Measurements from ENCODE around the gene VPREB3.

The VPREB3 gene

DNA sequence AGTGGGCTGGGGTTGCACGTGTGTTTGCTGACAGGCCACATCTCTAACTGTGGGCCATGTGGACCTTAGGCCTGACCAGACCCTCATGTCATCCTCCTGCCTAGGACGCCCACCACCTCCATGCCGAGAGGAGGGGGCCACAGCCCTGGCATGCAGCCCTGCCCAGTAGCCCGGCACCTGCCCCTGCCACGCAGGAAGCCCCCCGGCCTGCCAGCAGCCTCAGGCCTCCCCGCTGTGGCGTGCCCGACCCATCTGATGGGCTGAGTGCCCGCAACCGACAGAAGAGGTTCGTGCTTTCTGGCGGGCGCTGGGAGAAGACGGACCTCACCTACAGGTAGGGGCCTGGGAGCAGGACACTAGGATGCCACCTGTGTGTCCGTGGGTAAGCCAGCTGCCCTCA, 24.9 kb upstream of the VPREB3 start:
- ChIA-PET CTCF (interaction anchor here (3.1 kb wide), 1 partner anchor 8 kb away, joined by 10 read pairs; no protein-coding TSS in a partner anchor), POLR2A (no interaction called here)
- no peak for DNase-seq (ENCODE audit: extremely low spot score)
- TF ChIP-seq, protein P1, sequence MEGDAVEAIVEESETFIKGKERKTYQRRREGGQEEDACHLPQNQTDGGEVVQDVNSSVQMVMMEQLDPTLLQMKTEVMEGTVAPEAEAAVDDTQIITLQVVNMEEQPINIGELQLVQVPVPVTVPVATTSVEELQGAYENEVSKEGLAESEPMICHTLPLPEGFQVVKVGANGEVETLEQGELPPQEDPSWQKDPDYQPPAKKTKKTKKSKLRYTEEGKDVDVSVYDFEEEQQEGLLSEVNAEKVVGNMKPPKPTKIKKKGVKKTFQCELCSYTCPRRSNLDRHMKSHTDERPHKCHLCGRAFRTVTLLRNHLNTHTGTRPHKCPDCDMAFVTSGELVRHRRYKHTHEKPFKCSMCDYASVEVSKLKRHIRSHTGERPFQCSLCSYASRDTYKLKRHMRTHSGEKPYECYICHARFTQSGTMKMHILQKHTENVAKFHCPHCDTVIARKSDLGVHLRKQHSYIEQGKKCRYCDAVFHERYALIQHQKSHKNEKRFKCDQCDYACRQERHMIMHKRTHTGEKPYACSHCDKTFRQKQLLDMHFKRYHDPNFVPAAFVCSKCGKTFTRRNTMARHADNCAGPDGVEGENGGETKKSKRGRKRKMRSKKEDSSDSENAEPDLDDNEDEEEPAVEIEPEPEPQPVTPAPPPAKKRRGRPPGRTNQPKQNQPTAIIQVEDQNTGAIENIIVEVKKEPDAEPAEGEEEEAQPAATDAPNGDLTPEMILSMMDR (IDR thresholded peaks at IDR 0.05; ENCODE audit: control extremely low read depth, extremely low read depth, low read depth, missing control alignments), result no peak

DNA sequence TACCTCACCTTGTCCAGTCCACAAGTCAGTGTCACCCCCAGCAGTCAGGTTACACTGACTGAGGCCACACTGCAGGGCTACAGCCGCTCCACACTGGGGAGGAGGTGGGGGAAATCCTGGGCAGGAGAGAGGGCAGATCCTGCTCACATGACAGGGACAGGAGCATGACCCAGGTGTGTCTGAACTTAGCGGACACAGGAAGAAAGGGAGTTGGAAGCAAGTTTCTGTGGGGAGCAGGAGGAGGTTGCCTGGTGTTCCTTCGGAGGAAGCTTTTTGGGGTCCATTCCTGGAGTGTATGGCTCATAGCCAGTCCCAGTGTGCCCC, 24.3 kb upstream of the VPREB3 start:
- ChIA-PET CTCF (interaction anchor here (1.2 to 3.1 kb wide), 3 partner anchors 8 to 71 kb away, joined by 7 to 10 read pairs (median 10); no protein-coding TSS in a partner anchor), POLR2A (no interaction called here)
- no peak for DNase-seq (ENCODE audit: extremely low spot score)
- TF ChIP-seq, protein P1 (IDR thresholded peaks at IDR 0.05; ENCODE audit: control extremely low read depth, extremely low read depth, low read depth, missing control alignments), result no peak

DNA sequence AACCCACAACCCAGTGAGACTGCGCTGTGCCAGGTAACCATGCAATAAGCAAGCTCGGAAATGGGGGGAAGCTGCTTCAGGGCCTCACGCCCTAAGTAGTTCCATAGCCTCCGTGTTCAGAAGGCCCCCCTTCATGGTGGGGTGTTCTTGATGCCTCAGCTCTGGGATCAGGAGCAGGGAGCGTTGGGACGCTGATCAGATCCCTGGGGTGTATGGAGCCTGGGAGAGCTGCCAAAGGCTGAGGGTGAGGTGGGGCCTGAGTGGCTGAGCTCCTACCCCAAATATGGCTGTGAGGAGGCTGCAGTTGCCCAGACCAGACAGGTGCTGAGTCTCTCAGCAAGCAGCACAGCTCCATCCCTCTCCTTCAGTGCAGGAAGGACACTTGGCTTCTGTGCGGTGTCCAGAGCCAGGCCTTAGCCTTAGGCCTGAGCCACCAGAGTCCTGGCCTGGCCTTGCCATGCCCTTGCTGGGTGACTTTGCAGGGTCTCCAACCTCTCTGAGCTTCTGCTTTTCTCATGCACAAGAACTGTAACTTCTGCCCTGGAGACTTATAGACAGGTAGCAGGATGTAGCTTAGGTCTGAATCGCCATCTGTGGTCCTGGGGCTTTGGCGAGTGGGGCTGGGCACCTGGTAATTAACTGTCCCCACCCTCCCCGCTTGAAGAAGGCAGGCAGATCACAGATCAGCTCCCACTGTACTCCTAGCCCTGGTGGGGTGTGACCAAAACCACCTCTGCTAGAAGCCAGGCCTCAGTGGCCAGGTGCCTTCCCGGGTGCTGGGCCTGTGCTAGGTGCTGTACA, 23.8 kb upstream of the VPREB3 start:
- ChIA-PET POLR2A (no interaction called here), CTCF (interaction anchor here (0.6 to 3.1 kb wide), 5 partner anchors 7 to 74 kb away, joined by 3 to 10 read pairs (median 7); no protein-coding TSS in a partner anchor)
- DNase-seq (ENCODE audit: extremely low spot score), result no peak
- TF ChIP-seq, protein P1 (IDR thresholded peaks at IDR 0.05; ENCODE audit: control extremely low read depth, extremely low read depth, low read depth, missing control alignments), result no peak

DNA sequence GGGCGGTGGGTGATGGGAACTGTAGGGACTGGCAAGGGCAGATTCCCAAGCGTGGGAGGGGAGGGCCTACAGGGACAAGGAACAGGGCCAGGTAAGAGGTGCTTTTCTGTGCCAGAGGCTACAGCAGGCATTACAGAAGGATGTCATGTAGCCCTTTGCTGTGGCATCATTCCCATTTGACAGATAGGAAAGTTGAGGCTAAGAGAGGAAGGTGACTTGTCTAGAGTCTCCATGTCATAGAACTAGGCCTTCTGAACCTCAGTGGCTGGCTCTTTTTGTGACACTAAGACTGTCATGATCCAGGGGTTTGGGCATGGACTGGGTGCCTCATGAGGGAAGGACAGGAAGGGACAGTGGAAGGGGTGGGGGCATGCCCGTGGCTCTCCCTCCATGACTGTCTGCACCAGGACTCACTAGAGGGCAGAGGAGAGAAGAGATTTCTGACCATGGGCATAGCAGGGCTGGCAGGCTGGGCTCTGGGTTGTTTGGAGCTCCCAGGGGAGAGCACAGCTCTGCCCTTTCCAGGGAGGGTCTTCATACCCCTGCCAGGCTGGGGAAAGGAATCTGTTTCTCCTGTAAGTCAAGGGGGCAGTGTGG, 21.7 kb upstream of the VPREB3 start:
- POLR2A ChIA-PET, result no interaction called here

DNA sequence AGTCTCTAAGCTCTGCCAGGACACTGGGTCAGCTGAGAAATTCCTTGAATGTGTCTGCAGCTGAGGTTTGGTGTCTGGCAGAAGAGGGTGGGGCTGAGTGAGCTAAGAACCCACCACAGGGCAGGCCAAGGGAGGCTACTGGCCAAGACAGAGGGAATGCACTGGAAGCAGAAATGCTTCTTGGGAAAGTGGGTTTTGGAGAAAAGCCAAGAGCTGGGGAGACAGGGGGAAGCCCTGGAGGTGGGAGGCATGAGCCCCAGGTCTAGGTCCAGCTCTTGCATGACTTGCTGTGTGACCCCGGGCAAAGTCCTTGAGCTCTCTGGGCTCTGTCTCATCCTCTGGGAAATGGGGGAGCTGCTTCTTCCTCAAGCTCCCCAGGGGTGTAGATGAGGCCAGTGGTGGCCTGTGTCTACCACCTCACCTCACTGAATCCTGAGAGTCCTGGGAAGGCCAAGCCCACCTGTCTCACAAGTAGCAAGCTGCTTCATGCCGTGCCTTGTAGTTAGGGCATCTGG, 20.8 kb upstream of the VPREB3 start:
- no peak for DNase-seq (ENCODE audit: extremely low spot score)
- CTCF ChIA-PET, result interaction anchor here (1.5 to 3.3 kb wide), 4 partner anchors 55 to 119 kb away, joined by 4 to 19 read pairs (median 6); partner anchors contain the start of genes MIF and SLC2A11
- TF ChIP-seq, protein P1 (IDR thresholded peaks at IDR 0.05; ENCODE audit: control extremely low read depth, extremely low read depth, low read depth, missing control alignments), result no peak
- POLR2A ChIA-PET, result interaction anchor here (0.5 to 1.0 kb wide), 2 partner anchors 83 to 119 kb away, joined by 3 to 7 read pairs; partner anchors contain the start of genes MIF and SLC2A11

More for the DNA sequence above, 21.7 kb upstream of the VPREB3 start:
- no peak for DNase-seq (ENCODE audit: extremely low spot score)
- CTCF ChIA-PET, result interaction anchor here (1.5 to 3.3 kb wide), 4 partner anchors 14 to 82 kb away, joined by 4 to 19 read pairs (median 6); partner anchors contain the start of gene SLC2A11
- TF ChIP-seq, protein P1 (IDR thresholded peaks at IDR 0.05; ENCODE audit: control extremely low read depth, extremely low read depth, low read depth, missing control alignments), result no peak
